GM23338 (cell line): Measurements from ENCODE around the gene DRAXIN.

ENCODE experiments used
- EZH2 ChIP-seq: fragments of 200-600 bp; sonication (generic); IDR thresholded peaks from one replicate; pipeline ENCODE4 v1.8.0; 2017; ENCODE audit warnings: antibody characterized with exemption, mild to moderate bottlenecking, low read depth; ENCODE audit not compliant: unreplicated experiment
- POLR2AphosphoS5 ChIP-seq: IDR thresholded peaks from 2 replicates; pipeline ENCODE4 v1.6.1; 2016; ENCODE audit warnings: antibody characterized with exemption, low read depth
- TF ChIP-seq, protein P1 (sequence below): IDR thresholded peaks from one replicate; pipeline ENCODE4 v1.6.1; 2018; ENCODE audit warnings: antibody characterized with exemption; ENCODE audit not compliant: unreplicated experiment
- TF ChIP-seq, protein P2 (sequence below), 2 experiments: fragments of 200-600 bp in 1 of 2; sonication (generic) in 1 of 2; conservative IDR thresholded peaks; 2 replicates each; pipeline versions ENCODE4 v1.5.1 to v1.6.1; 2016 to 2017; ENCODE audit warnings: antibody characterized with exemption in 2 of 2, low read depth in 2 of 2, mild to moderate bottlenecking in 2 of 2, moderate library complexity in 1 of 2

DNA sequence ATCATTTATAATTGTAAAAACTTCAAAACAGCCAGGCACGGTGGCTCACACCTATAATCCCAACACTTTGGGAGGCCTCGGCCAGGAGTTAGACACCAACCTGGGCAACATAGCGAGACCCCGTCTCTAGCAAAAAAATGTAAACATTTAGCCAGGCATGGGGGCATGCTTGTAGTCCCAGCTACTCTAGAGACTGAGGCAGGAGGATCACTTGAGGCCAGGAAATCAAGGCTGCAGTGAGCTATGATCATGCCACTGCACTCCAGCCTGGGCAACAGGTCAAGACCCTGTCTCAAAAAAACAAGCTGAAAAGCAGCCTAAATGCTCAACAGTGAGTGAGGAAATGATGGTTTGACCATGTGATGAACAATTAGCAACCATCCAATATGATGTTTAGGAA is 77.8 kb downstream of the DRAXIN start:
- TF ChIP-seq, protein P1, sequence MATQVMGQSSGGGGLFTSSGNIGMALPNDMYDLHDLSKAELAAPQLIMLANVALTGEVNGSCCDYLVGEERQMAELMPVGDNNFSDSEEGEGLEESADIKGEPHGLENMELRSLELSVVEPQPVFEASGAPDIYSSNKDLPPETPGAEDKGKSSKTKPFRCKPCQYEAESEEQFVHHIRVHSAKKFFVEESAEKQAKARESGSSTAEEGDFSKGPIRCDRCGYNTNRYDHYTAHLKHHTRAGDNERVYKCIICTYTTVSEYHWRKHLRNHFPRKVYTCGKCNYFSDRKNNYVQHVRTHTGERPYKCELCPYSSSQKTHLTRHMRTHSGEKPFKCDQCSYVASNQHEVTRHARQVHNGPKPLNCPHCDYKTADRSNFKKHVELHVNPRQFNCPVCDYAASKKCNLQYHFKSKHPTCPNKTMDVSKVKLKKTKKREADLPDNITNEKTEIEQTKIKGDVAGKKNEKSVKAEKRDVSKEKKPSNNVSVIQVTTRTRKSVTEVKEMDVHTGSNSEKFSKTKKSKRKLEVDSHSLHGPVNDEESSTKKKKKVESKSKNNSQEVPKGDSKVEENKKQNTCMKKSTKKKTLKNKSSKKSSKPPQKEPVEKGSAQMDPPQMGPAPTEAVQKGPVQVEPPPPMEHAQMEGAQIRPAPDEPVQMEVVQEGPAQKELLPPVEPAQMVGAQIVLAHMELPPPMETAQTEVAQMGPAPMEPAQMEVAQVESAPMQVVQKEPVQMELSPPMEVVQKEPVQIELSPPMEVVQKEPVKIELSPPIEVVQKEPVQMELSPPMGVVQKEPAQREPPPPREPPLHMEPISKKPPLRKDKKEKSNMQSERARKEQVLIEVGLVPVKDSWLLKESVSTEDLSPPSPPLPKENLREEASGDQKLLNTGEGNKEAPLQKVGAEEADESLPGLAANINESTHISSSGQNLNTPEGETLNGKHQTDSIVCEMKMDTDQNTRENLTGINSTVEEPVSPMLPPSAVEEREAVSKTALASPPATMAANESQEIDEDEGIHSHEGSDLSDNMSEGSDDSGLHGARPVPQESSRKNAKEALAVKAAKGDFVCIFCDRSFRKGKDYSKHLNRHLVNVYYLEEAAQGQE, result no peak
- TF ChIP-seq POLR2AphosphoS5 (no peak), EZH2 (no peak)
- TF ChIP-seq, protein P2, sequence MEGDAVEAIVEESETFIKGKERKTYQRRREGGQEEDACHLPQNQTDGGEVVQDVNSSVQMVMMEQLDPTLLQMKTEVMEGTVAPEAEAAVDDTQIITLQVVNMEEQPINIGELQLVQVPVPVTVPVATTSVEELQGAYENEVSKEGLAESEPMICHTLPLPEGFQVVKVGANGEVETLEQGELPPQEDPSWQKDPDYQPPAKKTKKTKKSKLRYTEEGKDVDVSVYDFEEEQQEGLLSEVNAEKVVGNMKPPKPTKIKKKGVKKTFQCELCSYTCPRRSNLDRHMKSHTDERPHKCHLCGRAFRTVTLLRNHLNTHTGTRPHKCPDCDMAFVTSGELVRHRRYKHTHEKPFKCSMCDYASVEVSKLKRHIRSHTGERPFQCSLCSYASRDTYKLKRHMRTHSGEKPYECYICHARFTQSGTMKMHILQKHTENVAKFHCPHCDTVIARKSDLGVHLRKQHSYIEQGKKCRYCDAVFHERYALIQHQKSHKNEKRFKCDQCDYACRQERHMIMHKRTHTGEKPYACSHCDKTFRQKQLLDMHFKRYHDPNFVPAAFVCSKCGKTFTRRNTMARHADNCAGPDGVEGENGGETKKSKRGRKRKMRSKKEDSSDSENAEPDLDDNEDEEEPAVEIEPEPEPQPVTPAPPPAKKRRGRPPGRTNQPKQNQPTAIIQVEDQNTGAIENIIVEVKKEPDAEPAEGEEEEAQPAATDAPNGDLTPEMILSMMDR (conservative IDR thresholded peaks at IDR 0.05; ENCODE audit: low read depth in 2 of 2), result no peak
